Calu3 (cell line): ENCODE results near the gene PSAP. TPM values are rescaled to one million over a fixed set of nuclear protein-coding genes. Genes with fewer than 3 reads are reported as not detected.

Source experiments
- BruUV-seq: library from RNA; stranded (reverse); fragments of 400-500 nt; replicated peaks from 2 replicates; lab custom pipeline; 2021; lab: Mats Ljungman, UMichigan
- CTCF ChIA-PET: fragments of 300-600 bp; sonication (Branson Sonifier 250); formaldehyde crosslinking; loops from one replicate; lab custom pipeline; 2022; ENCODE audit warnings: antibody characterized with exemption; lab: Charles Lee
- DNase-seq: peaks from one replicate; pipeline ENCODE4 v3.0.0; 2022
- H3K27ac Mint-ChIP-seq: one replicate; pipeline ENCODE4 v1.8.0; 2022; ENCODE audit warnings: mixed read lengths; ENCODE audit not compliant: unreplicated experiment
- H3K27me3 Mint-ChIP-seq: one replicate; pipeline ENCODE4 v1.8.0; 2022; ENCODE audit warnings: mixed read lengths; ENCODE audit not compliant: unreplicated experiment
- H3K36me3 Mint-ChIP-seq: one replicate; pipeline ENCODE4 v1.8.0; 2022; ENCODE audit warnings: mild to moderate bottlenecking, moderate library complexity, mixed read lengths; ENCODE audit not compliant: insufficient read depth, unreplicated experiment
- H3K4me1 Mint-ChIP-seq: one replicate; pipeline ENCODE4 v1.8.0; 2022; ENCODE audit warnings: mild to moderate bottlenecking, low read depth, mixed read lengths; ENCODE audit not compliant: unreplicated experiment
- H3K4me3 Mint-ChIP-seq: one replicate; pipeline ENCODE4 v1.8.0; 2022; ENCODE audit warnings: mild to moderate bottlenecking, low read depth, moderate library complexity, mixed read lengths; ENCODE audit not compliant: unreplicated experiment
- H3K9me3 Mint-ChIP-seq: one replicate; pipeline ENCODE4 v1.8.0; 2022; ENCODE audit warnings: low read depth, mixed read lengths; ENCODE audit not compliant: unreplicated experiment
- intact Hi-C: fragments of 100-400 bp; cut with micrococcal nuclease; formaldehyde crosslinking; loops from one replicate; pipeline ENCODE4 v1.10.0; 2022; ENCODE audit not compliant: unreplicated experiment
- total RNA-seq: library from RNA; stranded (reverse); gene quantifications from 2 replicates; pipeline ENCODE4 v1.2.3, GENCODE V29; 2022
- TF ChIP-seq, protein P1 (sequence below): fragments of 200-600 bp; IDR thresholded peaks from one replicate; pipeline ENCODE4 v1.8.0; 2022; ENCODE audit warnings: antibody characterized with exemption; ENCODE audit not compliant: unreplicated experiment

The PSAP gene
- total RNA-seq, 1 experiment from 2014 or later: 840 TPM

DNA sequence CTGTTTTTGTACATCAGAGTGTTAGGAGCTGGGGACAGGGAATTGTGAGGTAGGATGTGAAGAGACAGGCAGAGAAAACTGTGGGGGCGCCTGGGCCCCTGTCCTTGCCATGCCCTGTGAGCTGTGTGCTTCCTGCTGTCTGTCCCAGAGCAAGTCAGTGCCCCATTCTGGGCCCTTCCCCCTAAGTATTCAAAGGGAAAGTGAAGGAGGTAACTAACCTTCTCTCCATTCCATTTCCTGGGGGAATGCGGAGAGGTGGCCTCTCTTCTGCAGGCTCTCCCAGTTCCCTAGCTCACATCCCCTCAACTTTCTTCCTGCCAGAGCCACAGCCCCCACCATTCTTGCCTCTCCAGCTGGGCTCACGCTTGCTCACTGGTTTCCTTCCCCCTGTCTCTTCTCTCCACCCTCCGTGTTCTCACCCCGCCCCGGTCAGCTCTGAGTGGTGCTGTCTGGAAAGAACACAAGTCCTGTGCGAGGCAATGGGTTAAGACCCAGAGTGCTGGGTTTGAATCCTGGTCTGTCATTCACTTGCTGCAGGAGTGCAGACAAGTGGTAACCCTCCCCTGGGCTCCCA lies 68.0 kb downstream of the PSAP start:
- CTCF ChIA-PET: interaction anchor here (0.9 to 1.4 kb wide), 2 partner anchors 8 to 10 kb away, joined by 4 to 7 read pairs; partner anchors contain the start of gene VSIR
- no peak overlapping the region for H3K4me3 Mint-ChIP-seq
- peaks cover 62% of the 10 kb centered on the region for H3K27me3 Mint-ChIP-seq
- no peaks in the 10 kb centered on the region for H3K9me3 Mint-ChIP-seq
- TF ChIP-seq, protein P1, sequence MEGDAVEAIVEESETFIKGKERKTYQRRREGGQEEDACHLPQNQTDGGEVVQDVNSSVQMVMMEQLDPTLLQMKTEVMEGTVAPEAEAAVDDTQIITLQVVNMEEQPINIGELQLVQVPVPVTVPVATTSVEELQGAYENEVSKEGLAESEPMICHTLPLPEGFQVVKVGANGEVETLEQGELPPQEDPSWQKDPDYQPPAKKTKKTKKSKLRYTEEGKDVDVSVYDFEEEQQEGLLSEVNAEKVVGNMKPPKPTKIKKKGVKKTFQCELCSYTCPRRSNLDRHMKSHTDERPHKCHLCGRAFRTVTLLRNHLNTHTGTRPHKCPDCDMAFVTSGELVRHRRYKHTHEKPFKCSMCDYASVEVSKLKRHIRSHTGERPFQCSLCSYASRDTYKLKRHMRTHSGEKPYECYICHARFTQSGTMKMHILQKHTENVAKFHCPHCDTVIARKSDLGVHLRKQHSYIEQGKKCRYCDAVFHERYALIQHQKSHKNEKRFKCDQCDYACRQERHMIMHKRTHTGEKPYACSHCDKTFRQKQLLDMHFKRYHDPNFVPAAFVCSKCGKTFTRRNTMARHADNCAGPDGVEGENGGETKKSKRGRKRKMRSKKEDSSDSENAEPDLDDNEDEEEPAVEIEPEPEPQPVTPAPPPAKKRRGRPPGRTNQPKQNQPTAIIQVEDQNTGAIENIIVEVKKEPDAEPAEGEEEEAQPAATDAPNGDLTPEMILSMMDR: no peak
- DNase-seq: no peak
- intact Hi-C loops: no loop called here
- no peaks in the 10 kb centered on the region for H3K4me1 Mint-ChIP-seq
- BruUV-seq: no TSS peak
- H3K36me3 Mint-ChIP-seq: no peaks in the 10 kb centered on the region
- no peak overlapping the region for H3K27ac Mint-ChIP-seq

GRCh38 chr10:71782221-71782916 lies 68.7 kb downstream of the PSAP start:
- no peak for DNase-seq
- Mint-ChIP-seq H3K27ac (no peak overlapping the region), H3K36me3 (no peaks in the 10 kb centered on the region), H3K4me1 (no peaks in the 10 kb centered on the region), H3K4me3 (no peak overlapping the region), H3K9me3 (no peaks in the 10 kb centered on the region), H3K27me3 (peaks cover 62% of the 10 kb centered on the region)
- BruUV-seq: no TSS peak
- CTCF ChIA-PET: interaction anchor here (0.9 to 1.4 kb wide), 2 partner anchors 9 kb away, joined by 4 to 7 read pairs; partner anchors contain the start of gene VSIR
- intact Hi-C loops: no loop called here
- TF ChIP-seq, protein P1: no peak

DNA sequence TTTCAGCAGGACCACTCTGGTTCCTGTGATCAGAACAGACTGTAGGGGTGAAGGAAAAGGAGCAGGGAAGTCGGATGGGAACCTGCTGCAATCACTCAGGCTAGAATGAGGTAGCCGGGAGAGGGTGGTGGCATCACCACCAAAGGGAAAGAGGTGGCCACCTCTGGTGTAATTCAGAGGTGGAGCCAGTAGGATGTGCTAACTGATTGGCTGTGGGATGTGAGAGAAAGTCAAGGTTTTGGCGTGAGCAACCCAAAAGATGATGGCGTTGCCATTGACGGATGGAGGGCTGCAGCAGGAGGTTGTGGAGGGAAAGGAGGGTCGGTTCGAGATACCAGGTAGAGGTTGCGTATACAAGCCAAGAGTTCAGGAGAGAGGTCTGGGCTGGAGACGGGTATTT lies 70.3 kb downstream of the PSAP start:
- Mint-ChIP-seq H3K27ac (no peak overlapping the region), H3K9me3 (no peaks in the 10 kb centered on the region), H3K36me3 (no peaks in the 10 kb centered on the region), H3K27me3 (peaks cover 55% of the 10 kb centered on the region), H3K4me3 (no peak overlapping the region), H3K4me1 (no peaks in the 10 kb centered on the region)
- intact Hi-C loops: no loop called here
- no peak for DNase-seq
- no TSS peak for BruUV-seq
- TF ChIP-seq, protein P1: no peak
- CTCF ChIA-PET: no interaction called here

DNA sequence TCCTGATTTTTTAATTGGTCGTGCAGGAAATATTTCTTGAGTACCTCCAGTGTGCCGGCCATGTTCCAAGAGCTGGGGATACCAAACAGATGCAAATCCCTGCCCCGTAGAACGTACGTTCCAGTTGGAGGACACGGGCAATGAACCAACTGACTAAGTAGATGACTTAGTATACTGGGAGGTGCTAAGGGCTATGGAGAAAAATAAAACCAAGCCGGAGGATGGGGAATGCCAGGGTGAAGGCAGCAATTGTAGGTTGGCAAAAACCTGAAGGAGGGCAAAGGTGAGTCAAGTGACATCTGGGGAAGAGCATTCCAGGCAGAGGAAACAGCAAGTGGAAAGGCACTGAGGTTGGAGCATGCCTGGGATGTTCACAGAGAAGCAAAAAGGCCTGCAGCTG lies 70.9 kb downstream of the PSAP start:
- Mint-ChIP-seq H3K27ac (no peak overlapping the region), H3K9me3 (no peaks in the 10 kb centered on the region), H3K4me1 (no peaks in the 10 kb centered on the region), H3K4me3 (no peak overlapping the region), H3K27me3 (peaks cover 49% of the 10 kb centered on the region), H3K36me3 (no peaks in the 10 kb centered on the region)
- intact Hi-C loops: no loop called here
- CTCF ChIA-PET: no interaction called here
- no peak for DNase-seq
- TF ChIP-seq, protein P1: no peak
- BruUV-seq: no TSS peak
